Stromal cell of bone marrow (primary cell): ENCODE results near the gene LY9.

ENCODE experiments used
- DNase-seq: peaks from one replicate; pipeline ENCODE4 v3.0.0-alpha.2; 2012; ENCODE audit warnings: low read depth

Gene LY9

GRCh38 chr1:160795951-160796383 is at the start of gene LY9:
Gene LY9 (plus strand): TSS chr1:160796174. CDS start chr1:160796188, 14 bp downstream.
- no peak for DNase-seq

- no peak for DNase-seq
Measured at GRCh38 chr1:160746836-160747500, 49.0 kb upstream of the LY9 start.

GRCh38 chr1:160747717-160748116 is 48.3 kb upstream of the LY9 start:
- no peak for DNase-seq

- DNase-seq: no peak
Measured at GRCh38 chr1:160748181-160748877, 47.6 kb upstream of the LY9 start.

GRCh38 chr1:160748878-160749269 is 47.1 kb upstream of the LY9 start:
- no peak for DNase-seq

- no peak for DNase-seq
Measured at GRCh38 chr1:160750608-160751007, 45.4 kb upstream of the LY9 start.

GRCh38 chr1:160752406-160752805 is 43.6 kb upstream of the LY9 start:
- no peak for DNase-seq

- no peak for DNase-seq
Measured at GRCh38 chr1:160752924-160753323, 43.0 kb upstream of the LY9 start.

GRCh38 chr1:160753594-160753993 is 42.4 kb upstream of the LY9 start:
- DNase-seq: no peak

- no peak for DNase-seq
Measured at GRCh38 chr1:160755461-160755860, 40.5 kb upstream of the LY9 start.

GRCh38 chr1:160755911-160756848 is 39.8 kb upstream of the LY9 start:
- no peak for DNase-seq

GRCh38 chr1:160756849-160757201 is 39.1 kb upstream of the LY9 start:
- no peak for DNase-seq

- no peak for DNase-seq
Measured at GRCh38 chr1:160758521-160758920, 37.5 kb upstream of the LY9 start.

- DNase-seq: no peak
Measured at GRCh38 chr1:160759740-160760139, 36.2 kb upstream of the LY9 start.

GRCh38 chr1:160761046-160761445 is 34.9 kb upstream of the LY9 start:
- no peak for DNase-seq

GRCh38 chr1:160761886-160762285 is 34.1 kb upstream of the LY9 start:
- DNase-seq: no peak

GRCh38 chr1:160763993-160764392 is 32.0 kb upstream of the LY9 start:
- no peak for DNase-seq

GRCh38 chr1:160767395-160768294 is 28.3 kb upstream of the LY9 start:
- no peak for DNase-seq

- no peak for DNase-seq
Measured at GRCh38 chr1:160768295-160768657, 27.7 kb upstream of the LY9 start.

GRCh38 chr1:160772331-160772730 is 23.6 kb upstream of the LY9 start:
- no peak for DNase-seq

- DNase-seq: no peak
Measured at GRCh38 chr1:160773093-160773492, 22.9 kb upstream of the LY9 start.
